H1 (cell line): Measurements from ENCODE around the gene MSI1. TPM values are rescaled to one million over a fixed set of nuclear protein-coding genes. Genes with fewer than 3 reads are reported as not detected.

ENCODE experiments used
- ASH2L ChIP-seq: fragments of 200-600, 300-600 bp; sonication (generic); IDR thresholded peaks from one replicate; pipeline ENCODE4 v1.7.1; 2017; ENCODE audit warnings: low read length
- CEBPB ChIP-seq: IDR thresholded peaks from 2 replicates; pipeline ENCODE4 v1.6.1; 2012; ENCODE audit warnings: low read depth, low read length
- CREB1 ChIP-seq: IDR thresholded peaks from 2 replicates; pipeline ENCODE4 v1.6.1; 2012; ENCODE audit warnings: inconsistent platforms
- CTBP2 ChIP-seq: IDR thresholded peaks from 2 replicates; pipeline ENCODE4 v1.7.0; 2011; ENCODE audit warnings: borderline replicate concordance, mild to moderate bottlenecking, moderate library complexity, mixed read lengths, low read length; ENCODE audit not compliant: insufficient read depth, insufficient read length
- EP300 ChIP-seq, 2 experiments: IDR thresholded peaks; 1 replicate in 1 of 2; 2 replicates in 1 of 2; pipeline ENCODE4 v1.6.1; 2011 to 2012; ENCODE audit warnings: low read depth in 2 of 2, low read length in 2 of 2, mild to moderate bottlenecking in 2 of 2, borderline replicate concordance in 1 of 2, inconsistent platforms in 1 of 2, moderate library complexity in 1 of 2
- EZH2 ChIP-seq: fragments of 200-600 bp; sonication (generic); IDR thresholded peaks from 2 replicates; pipeline ENCODE4 v1.7.1; 2012; ENCODE audit warnings: low read depth, mild to moderate bottlenecking, moderate library complexity, low read length, inconsistent platforms; ENCODE audit not compliant: severe bottlenecking
- HDAC6 ChIP-seq: IDR thresholded peaks from one replicate; pipeline ENCODE4 v1.7.1; 2012; ENCODE audit warnings: low read depth, mild to moderate bottlenecking, inconsistent platforms, low read length, moderate library complexity
- KDM4A ChIP-seq: IDR thresholded peaks from one replicate; pipeline ENCODE4 v1.7.1; 2012; ENCODE audit warnings: low read depth, mild to moderate bottlenecking, moderate library complexity, low read length, inconsistent platforms; ENCODE audit not compliant: severe bottlenecking
- KDM5A ChIP-seq: fragments of 200-600 bp; IDR thresholded peaks from 2 replicates; pipeline ENCODE4 v1.7.1; 2012; ENCODE audit warnings: mild to moderate bottlenecking, low read length, inconsistent platforms, mixed read lengths
- NANOG ChIP-seq: IDR thresholded peaks from 2 replicates; pipeline ENCODE4 v1.6.1; 2011; ENCODE audit warnings: low read length, low read depth, mild to moderate bottlenecking, inconsistent platforms; ENCODE audit not compliant: insufficient read depth, poor library complexity, severe bottlenecking
- RBBP5 ChIP-seq: IDR thresholded peaks from 2 replicates; pipeline ENCODE4 v1.7.1; 2012; ENCODE audit warnings: low read depth, mild to moderate bottlenecking, inconsistent platforms, low read length, moderate library complexity, borderline replicate concordance
- RFX5 ChIP-seq: IDR thresholded peaks from 2 replicates; pipeline ENCODE4 v1.6.1; 2011; ENCODE audit warnings: low read depth, low read length, improper control_type of control experiment, borderline replicate concordance
- RNF2 ChIP-seq: fragments of 200-900, 300-1000 bp; sonication (generic); IDR thresholded peaks from 2 replicates; pipeline ENCODE4 v1.7.1; 2016; ENCODE audit warnings: borderline replicate concordance, low read depth, mild to moderate bottlenecking, antibody characterized with exemption, low read length; ENCODE audit not compliant: poor library complexity, severe bottlenecking; ENCODE audit errors: missing control alignments
- SAP30 ChIP-seq: fragments of 300-600 bp; sonication (generic); IDR thresholded peaks from 2 replicates; pipeline ENCODE4 v1.7.1; 2012; ENCODE audit warnings: low read length, moderate library complexity, mild to moderate bottlenecking, inconsistent platforms; ENCODE audit not compliant: insufficient read depth, insufficient replicate concordance
- SIN3A ChIP-seq, 2 experiments: IDR thresholded peaks in 1 of 2; conservative IDR thresholded peaks in 1 of 2; 2 replicates each; pipeline ENCODE4 v1.6.1; 2011 to 2012; ENCODE audit warnings: low read length in 2 of 2, improper control_type of control experiment in 1 of 2, low read depth in 1 of 2, mild to moderate bottlenecking in 1 of 2
- SIRT6 ChIP-seq: IDR thresholded peaks from one replicate; pipeline ENCODE4 v1.7.1; 2012; ENCODE audit warnings: low read length, inconsistent platforms
- SP4 ChIP-seq: IDR thresholded peaks from 2 replicates; pipeline ENCODE4 v1.6.1; 2012; ENCODE audit warnings: low read length, inconsistent platforms
- SUZ12 ChIP-seq: fragments of 200-600 bp; sonication (generic); IDR thresholded peaks from 2 replicates; pipeline ENCODE4 v1.6.1; 2012; ENCODE audit warnings: mild to moderate bottlenecking, inconsistent platforms, low read length, moderate library complexity, mixed read lengths
- TAF1 ChIP-seq: IDR thresholded peaks from 2 replicates; pipeline ENCODE4 v1.6.1; 2011; ENCODE audit warnings: mild to moderate bottlenecking, low read depth, low read length
- USF2 ChIP-seq: IDR thresholded peaks from 2 replicates; pipeline ENCODE4 v1.6.1; 2011; ENCODE audit warnings: low read length, improper control_type of control experiment
- YY1 ChIP-seq: IDR thresholded peaks from 2 replicates; pipeline ENCODE4 v1.6.1; 2011; ENCODE audit warnings: low read depth, mild to moderate bottlenecking, low read length
- ZNF274 ChIP-seq: IDR thresholded peaks from 2 replicates; pipeline ENCODE4 v1.7.0; 2012; ENCODE audit warnings: low read length, borderline replicate concordance; ENCODE audit errors: extremely low read depth
- polyA plus RNA-seq, 7 experiments: library from polyadenylated mRNA; depleted of rRNA in 3 of 7; stranded (reverse) in 5 of 7; unstranded in 2 of 7; fragments of >200 nt in 5 of 7; fragments of 200-250 nt in 2 of 7; gene quantifications; 1 replicate in 5 of 7; 2 replicates in 1 of 7; 4 replicates in 1 of 7; pipeline versions ENCODE4 v1.2.1 to v1.2.3, GENCODE V29; 2011 to 2013; ENCODE audit warnings: missing spikeins in 2 of 7, mixed read lengths in 2 of 7
- total RNA-seq: library from RNA; stranded (reverse); fragmentation: NEBNext Ultra II Directional; extraction: Animal tissue kit (Norgen Biotek cat#: 25700); gene quantifications from 2 replicates; pipeline ENCODE4 v1.2.1, GENCODE V29; 2021

Gene MSI1
- total and polyA plus RNA-seq, 2 of the 8 experiments (the other 6 are each of a cell fraction or from before 2014, with no cell fraction given) = 13.5 to 51.9 TPM

GRCh38 chr12:120361506-120362208, 7.3 kb downstream of the MSI1 start (continued):
- TF ChIP-seq USF2 = peak; percentile 15; the same call in 1 of the 2 replicates
- no peak for TF ChIP-seq ZNF274
- TF ChIP-seq SAP30 = no peak
- 0 out of 2 replicates have a peak, but pooled peaks have one; percentile 80 for TF ChIP-seq SP4
- peak in 1 of 2 experiments; percentile 93; a peak in 2 of 4 replicates for TF ChIP-seq SIN3A (conservative IDR thresholded peaks at IDR 0.05 in 1 of 2, IDR thresholded peaks at IDR 0.05 in 1 of 2; ENCODE audit: low read depth in 1 of 2, low read length in 2 of 2)
- TF ChIP-seq RFX5 = peak; percentile 88
- TF ChIP-seq TAF1 = peak; percentile 53; the same call in 1 of the 2 replicates
- no peak for TF ChIP-seq HDAC6
- no peak for TF ChIP-seq SIRT6
- TF ChIP-seq YY1 = peak; percentile 88
- no peak for TF ChIP-seq EZH2
- TF ChIP-seq KDM4A = no peak
- TF ChIP-seq EP300 (IDR thresholded peaks at IDR 0.05; ENCODE audit: borderline replicate concordance in 1 of 2, low read depth in 2 of 2, low read length in 2 of 2) = peak in 1 of 2 experiments; percentile 57; a peak in 1 of 3 replicates
- no peak for TF ChIP-seq CEBPB
- no peak for TF ChIP-seq CTBP2
- TF ChIP-seq CREB1 = peak; percentile 56
- TF ChIP-seq ASH2L = no peak
- peak; percentile 90 for TF ChIP-seq NANOG
- TF ChIP-seq KDM5A = no peak
- peak; percentile 77; the same call in 1 of the 2 replicates for TF ChIP-seq RBBP5
- no peak for TF ChIP-seq SUZ12
- no peak for TF ChIP-seq RNF2
